ENCODE data around the gene PDSS2.

Gene PDSS2

DNA sequence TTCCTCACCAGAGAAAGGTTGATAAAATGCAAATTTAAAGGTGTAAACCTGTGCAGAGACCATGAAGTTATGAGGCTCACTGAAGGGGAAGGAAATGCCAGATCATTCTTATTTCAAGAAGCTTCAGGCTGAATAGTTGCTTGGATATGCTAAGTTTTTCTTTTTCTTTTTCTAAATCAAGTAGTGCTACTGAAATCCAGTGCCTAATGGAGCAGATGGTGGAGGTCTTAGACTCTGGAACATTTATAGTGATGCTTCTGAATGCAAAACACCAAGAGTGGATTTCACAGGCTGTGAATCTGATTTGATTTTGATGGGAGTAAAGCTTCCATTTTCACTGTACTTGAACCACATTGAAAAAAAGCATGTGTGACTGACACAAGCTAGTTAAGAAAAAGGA lies 192.8 kb downstream of the PDSS2 start:
- no peak for DNase-seq (ENCODE audit: low spot score)

DNA sequence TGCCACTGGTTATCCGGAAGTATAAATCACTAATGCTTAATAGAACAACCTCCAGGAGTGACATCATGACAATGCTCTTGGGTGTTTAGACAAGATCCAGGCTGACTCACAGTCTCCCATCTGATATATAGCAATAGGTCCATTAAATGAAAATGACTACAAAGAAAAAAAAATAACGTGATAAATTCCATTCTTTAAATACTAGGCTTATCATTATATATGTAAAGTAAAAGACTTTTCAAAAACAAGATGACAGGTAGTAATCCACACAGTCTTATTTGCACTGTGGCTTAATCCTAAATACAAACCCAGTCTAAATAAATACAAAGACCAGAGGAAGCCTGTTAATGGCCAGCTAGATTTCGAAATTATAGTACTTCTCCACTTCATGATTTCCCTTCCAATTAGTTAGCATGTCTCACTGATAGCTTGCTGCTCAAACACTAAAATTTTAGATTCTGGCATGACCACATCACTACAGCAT lies 195.0 kb downstream of the PDSS2 start:
- no peak for DNase-seq (ENCODE audit: low spot score)

DNA sequence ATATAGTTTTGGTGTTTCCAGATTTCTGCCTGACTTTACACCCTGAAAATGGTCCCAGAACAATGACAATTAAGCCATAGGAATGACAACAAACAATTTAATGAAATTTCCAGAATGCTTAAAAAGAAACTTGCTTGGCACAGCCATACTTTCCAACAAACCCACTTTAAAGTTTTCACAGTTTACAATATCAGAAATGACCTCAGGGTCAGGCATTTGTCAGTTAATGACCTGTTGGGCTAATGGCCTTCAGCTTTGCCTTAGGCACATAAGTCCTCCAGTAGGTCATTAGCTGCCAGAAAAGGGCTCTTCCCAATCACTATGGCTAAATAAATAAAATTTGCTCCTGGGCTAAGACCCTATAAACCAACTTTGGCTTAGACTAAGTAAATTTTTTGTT lies 199.4 kb downstream of the PDSS2 start:
- no peak for DNase-seq (ENCODE audit: low spot score)

DNA sequence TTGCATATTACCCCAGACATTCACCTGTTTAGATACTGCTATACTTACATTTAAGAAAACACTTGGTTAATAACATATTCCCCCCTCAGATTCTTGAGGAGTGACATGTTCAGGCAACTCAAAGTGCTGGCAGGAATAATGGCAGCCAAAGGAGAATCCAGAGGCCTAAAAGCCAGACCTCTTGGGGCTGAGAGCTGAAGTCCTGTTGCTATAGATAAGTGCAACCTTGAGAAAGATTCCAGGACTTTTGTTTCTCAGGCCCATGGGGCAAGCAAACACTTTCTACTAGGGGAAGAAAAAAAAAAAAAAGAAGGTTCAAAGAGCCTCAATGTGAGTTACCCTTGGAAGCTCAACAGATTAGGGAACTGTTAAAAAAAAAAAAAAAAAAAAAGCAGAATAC lies 211.2 kb downstream of the PDSS2 start:
- no peak for DNase-seq (ENCODE audit: low spot score)

DNA sequence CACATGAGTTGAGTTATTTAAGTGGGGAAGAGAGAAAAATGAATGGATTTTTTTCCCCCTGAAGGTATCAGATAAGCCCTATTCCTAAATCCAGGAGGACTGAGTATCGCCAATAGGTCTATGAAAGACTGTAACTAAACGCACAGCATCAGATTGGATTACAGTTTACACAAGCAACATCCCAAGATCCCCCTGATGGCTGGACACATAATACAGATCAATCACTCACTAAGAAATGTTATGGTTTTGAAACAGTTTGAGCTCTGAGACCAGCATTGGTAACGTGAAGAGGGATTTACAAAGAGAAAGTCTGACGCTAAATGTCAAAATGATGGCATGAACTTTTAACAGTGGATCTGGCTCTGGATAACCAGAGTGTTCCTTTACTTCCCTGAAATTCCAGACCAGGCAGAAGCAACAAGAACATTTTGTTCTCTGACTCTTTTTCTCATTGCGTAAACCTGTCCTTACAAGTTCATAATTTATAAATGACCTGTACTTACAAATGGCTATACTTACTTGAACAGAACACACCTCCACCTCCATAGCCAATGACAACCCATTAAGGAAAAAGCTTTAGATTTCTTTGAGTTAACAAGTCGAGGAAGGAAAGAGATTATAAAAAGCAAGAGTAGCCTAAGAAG lies 212.3 kb downstream of the PDSS2 start:
- DNase-seq (ENCODE audit: low spot score): no peak

DNA sequence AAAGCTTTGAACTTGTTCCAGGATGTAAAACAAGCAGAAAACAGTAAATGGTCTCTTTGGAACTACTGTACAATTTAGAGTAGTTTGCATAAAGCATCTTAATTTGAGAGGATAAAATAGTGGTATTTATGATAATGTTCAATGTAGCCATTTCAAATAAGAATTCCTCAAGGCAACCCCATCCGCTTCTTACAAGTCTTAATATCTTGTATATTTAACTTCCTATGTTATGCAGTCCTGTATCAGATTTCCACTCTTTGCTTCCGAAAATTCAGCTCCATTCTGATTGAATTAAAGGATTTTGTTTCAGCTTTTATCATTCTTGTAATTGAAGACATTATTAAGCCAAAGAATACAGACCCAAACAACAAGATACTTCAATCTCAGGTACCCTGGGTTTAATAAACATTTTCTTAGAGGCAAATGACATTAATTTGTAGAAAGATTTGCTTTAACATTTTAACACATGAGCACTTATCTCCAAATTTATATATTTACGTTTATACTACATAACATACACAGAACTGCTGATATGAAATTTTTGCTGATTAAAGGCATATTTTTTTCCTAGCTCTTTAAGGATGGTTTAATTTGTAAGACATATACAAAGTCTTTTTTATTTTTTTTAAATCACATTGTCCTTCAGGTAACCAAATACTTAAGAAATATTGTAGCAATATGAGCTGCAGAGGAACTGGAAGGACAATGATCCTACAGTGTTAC lies 213.0 kb downstream of the PDSS2 start:
- no peak for DNase-seq (ENCODE audit: low spot score)

DNA sequence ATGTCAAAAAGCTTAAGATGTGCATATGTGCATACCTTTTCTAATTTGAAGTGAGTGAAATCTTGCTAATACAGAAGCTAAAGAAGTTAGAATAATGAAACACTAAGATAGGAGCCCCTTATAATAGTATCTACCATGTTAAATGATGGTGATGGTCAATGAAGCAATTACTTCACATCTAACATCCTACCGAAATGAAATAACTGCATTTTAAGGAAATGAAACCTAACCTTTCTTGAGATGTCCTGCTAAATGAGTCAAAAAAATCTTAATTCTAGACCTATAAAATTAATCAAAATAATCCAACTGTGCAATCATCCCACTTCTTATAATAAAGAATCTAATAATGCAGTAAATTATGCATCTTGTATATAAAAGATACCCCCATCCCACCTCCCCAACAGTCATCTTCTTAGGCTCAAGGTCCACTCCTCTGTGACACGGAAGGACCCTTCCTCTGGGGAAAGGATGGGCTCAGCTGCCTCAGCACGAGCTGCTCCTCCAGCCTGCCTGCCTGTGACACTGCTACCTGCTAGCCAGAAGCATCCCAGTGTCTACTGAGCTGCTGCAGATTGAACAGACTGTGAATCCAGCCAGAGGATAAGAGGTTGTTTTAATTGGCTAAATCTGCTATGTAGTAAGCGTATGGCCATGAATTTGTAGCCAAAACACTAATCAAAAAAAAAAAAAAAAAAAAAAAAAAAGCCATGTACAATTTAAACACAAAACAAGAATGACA lies 214.5 kb downstream of the PDSS2 start:
- DNase-seq (ENCODE audit: low spot score): no peak

DNA sequence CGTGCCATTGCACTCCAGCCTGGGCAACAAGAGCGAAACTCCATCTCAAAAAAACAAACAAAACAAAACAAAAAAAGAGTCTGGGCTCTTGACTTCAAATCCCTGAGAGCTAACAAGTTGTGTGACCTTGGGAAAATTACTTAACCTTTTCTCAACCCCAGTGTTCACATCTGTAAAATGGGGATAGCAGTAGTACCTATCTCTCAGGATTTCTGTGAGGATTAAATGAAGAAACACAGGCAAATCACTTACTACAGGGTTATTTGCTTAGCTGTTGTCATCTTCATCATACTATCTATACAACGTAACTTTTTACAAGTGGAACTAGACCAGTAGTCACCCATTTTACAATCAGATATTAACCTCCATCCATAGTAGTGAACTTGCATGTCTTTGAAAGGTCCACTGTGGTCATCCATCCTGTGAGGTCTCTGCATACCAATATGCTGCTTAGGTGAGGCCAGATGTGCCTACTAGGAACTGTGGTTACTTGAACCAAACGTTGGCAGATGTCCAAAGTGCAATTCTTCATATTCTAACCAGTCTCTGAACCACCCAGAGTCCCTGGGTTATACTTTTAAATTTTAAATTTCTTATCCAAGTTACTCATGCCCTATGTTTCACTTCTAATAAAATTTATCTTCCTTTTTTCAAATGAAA lies 215.2 kb downstream of the PDSS2 start:
- no peak for DNase-seq (ENCODE audit: low spot score)

DNA sequence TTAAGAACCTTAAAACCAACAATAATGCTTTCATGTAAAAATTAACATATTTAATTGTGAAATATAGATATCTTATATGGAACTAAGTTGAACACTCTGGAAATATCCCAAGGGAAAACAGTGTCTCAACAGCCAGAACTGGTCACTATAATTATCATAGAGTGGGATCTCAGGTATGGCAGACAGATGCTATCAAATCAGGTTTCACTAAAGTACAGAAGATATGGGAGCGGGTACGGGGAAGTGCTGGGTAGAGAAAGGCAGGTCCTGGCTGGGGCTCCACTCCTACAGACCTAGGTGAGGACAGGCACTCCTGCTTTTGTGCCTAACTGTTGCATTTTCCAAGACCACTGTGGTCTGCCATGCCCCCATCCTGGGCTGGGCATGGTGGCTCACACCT lies 215.9 kb downstream of the PDSS2 start:
- no peak for DNase-seq (ENCODE audit: low spot score)

DNA sequence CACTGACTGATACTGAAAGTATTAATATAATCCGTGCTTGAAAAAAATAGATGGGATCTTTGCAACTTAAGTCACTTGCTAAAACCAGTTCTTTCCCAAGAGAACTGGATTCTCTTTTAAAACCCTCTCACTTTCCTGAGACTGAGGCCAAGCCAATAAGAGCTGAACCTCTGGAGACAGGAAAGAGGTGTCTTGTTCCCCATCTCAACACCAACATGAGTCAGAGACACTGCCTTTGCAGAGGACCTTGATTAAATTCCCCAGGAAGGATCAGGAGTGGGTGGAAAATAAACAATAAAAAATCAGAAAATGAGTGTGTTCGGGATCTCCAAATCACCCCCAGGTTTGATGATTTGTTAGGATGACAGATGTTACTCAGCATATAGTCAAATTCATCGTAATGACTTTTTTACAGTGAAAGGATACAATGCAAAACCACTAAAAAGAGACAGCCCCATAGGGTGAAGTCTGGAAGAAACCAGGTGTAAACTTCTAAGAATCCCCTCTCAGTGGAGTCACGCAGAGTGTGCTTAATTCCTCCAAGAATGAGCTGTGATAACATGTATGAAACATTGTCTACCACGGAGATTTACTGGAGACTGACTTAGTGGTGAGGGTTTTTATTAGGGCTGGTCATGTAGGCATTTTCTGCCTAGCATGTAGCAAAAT lies 221.2 kb downstream of the PDSS2 start:
- DNase-seq (ENCODE audit: low spot score): no peak

DNA sequence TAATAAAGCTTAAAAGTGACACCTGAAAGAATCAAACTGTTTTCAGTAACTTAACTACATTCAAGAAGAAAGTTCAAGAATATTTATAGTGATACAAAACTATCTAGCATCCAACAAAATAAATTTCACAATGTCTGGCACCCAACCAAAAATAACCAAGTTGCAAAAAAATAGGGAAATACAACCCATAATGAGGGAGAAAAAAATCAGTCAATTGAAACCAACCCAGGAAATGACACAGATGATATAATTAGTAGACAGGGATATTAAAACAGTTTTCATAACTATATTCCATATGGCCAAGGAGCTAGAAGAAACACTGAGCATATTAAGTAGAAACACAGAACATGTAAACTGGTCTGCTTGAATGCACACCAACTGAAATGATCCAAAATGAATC lies 223.9 kb downstream of the PDSS2 start:
- DNase-seq (ENCODE audit: low spot score): no peak

DNA sequence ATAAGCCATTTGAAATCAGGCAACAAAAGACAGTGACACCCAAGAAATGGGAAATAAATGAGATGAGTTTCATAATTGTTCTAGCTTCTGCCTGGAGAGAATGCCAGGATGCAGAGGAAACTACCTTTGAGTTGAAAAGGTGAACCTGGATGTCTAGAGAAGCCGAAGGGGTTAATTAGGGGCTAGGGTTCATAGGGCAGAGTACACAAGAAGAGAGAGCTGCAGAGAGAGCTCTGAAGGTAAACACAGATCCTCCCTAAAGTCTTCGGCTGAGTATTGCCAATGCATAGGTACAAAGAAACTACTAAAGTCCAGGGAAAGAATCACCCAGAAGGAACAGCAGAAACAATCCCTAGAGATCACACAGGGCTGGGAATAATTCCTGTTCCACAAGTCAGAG lies 224.4 kb downstream of the PDSS2 start:
- DNase-seq (ENCODE audit: low spot score): no peak

DNA sequence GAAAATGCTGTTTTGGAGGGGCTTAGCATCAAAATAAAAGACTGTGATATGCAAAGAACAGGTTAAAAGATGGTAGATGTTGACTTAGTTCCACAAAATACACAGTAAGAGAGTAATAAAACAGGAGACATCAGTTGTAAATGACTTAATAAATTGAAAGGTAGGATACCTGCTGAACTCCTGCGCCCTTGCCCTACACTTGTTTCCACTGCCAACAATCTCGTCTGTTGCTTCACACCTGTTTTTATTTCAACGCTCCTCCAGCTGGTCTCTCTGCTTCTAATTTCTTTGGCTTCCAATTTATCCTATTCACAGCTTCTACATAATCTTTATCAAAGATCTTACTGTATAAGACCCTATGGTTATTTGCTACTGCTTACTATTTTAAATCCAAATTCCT lies 228.1 kb downstream of the PDSS2 start:
- no peak for DNase-seq (ENCODE audit: low spot score)

DNA sequence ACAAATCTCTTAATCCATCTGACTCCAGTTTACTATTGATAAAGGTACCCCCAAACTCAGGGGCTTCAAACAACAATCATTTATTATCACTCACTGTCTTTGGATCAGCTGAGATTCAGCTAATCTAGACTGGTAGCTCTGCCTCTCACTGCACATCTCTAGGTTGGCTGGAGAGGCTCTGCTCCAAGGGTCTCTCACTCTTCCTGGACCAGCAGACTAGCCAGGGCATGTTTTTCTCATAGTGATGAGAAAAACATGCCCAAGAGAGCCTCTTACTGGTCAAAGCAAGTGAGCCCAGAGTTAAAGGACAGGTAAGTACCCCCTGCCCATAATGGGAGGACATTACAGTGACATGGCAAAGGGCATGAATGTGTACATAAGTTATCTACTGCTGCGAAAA lies 228.9 kb downstream of the PDSS2 start:
- no peak for DNase-seq (ENCODE audit: low spot score)

DNA sequence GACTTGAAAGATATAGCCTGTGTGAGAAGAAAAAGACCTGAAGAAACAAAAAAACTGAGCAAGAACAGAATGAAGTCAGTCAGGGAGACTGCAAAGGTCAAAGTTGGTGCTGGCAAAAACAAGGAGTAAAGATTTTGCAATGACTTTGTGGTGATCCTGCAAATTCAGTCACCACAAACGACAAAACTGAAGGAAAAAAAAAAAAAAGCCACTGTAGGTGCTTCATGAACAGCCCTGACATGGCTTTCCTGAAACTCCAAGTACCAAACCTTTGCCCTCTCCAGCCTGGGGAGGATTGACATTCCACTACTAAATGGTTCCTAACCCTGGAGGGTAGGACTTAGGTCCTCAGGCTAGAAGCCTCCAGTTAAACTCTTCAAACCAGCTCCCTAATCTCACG lies 229.3 kb downstream of the PDSS2 start:
- DNase-seq (ENCODE audit: low spot score): no peak

DNA sequence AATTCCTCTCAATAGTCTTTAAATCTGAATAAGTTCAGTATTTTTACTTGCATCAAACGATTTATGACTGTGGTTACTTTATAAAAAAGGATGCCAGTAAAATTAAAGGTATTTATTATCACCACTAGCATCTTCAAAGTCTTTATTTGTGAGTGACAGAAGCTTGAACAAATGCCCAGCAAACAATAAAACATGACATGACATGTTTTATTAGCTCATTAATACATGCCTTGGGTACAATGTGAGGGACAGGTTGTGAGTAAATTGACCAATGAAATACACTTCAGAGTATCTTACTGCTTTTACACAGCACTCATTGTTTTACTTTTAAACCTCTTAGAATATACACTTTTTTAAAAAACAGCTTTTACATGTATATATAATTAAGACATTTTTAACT lies 230.6 kb downstream of the PDSS2 start:
- no peak for DNase-seq (ENCODE audit: low spot score)

DNA sequence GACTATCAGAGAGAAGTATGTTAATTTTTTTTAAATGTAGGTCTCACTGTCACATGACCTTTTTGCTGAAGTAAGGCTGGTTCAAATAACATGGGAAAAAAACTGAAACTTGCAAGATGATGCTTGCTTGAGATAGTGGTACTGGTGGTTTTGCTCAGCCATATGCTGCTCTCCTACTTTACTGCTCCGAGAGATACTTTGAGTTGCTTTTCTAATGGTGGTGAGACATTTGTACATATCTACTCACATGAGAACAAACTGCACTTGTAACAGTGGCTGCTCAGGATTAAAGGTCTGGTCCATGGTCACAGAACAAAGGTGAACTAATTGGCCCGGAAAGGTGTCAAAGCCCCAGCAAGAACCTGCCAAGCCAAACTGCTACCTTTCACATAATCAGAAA lies 237.8 kb downstream of the PDSS2 start:
- no peak for DNase-seq (ENCODE audit: low spot score)

DNA sequence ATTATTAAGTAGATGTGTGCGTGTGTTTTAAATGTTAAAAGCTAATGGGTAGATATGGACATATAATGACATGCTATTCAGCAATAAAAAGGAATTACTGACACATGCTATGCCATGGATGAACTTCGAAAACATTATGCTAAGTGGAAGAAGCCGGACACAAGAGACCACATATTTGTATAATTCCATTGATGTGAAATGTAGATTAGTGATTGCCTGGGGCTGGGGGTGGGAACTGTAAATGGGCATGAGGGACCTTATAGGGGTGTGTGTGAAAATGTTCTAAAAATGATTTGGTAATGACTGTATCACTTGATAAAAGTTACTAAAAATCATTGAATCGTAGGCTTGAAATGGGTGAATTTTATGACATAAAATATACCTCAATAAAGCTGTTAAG lies 239.5 kb downstream of the PDSS2 start:
- DNase-seq (ENCODE audit: low spot score): no peak

DNA sequence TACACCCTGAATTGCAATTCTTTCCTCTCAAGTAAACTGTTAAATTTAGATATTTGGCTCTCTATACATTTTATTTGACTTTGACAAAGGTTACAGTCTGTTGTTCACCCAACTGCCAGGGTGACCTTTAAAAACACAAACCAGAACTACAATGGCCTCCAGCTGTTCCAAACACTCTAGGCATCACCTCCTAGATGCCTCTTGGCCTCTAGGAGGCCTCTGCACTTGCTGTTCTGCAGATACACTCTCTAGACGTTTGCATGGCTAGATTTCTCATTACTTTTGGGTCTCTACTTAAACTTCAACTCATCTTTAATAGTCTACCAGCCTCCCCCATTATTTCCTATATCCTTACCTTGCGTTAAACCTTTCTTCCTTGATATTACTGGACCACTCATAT lies 241.2 kb downstream of the PDSS2 start:
- no peak for DNase-seq (ENCODE audit: low spot score)

DNA sequence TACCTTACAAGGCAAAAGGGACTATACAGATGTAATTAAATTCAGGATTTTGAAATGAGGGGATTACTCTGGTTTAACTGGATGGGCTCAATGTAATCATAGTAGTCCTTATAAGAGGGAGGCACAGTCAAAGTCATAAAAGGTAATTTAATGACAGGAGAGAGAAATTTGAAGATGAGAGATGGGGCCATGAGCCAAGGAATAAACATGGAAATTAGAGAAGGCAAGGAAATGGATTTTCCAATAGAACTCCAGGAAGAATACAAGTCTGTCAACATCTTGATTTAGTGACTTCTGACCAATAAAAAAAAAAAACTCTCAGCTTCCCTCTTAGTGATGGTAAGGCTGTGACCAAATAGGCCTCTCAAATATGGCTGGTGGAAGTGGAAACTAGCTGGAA lies 242.1 kb downstream of the PDSS2 start:
- no peak for DNase-seq (ENCODE audit: low spot score)

DNA sequence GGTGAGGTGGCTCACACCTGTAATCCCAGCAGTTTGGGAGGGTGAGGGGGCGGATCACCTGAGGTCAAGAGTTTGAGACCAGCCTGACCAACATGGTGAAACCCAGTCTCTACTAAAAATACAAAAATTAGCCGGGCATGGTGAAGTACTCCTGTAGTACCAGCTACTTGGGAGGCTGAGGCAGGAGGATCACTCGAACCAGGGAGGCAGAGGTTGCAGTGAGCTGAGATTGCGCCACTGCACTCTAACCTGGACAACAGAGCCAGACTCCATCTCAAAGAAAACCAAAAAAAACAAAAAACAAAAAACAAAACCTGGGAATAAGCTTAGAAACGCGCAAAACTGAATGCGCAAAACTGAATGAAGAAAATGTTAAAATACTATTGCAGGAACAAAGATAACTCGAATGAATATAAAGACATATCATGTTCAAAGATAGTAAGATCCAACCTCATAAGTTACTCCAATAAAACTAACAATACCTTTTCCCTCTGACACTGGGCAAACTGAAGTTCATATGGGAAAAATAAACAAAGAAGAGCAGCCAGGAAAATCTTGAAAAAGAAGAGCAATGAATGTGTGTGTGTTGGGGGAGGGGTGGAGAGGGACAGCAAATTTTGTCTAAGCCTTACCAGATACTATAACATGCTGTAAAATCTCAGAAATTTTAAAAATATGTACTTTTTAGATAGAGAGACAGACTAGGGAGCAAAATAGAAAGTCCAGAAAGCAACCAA lies 243.0 kb downstream of the PDSS2 start:
- DNase-seq (ENCODE audit: low spot score): no peak

DNA sequence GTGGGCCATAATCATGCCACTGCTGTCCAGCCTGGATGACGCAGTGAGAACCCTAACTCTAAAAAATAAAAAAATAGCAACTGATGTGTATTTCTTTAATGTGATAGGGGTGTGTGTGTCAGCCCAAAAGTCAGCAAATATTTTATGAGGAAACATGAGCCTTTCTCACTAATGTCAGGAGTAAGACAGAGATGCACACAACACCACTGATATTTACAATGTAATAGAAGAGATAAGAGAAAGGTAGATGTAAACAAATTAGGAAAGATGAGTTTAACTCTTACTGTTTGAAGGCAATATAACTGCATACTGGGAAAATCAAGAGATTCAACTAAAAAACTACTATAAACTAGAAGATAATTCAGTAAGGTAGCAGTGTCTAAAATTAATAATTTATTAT lies 244.0 kb downstream of the PDSS2 start:
- DNase-seq (ENCODE audit: low spot score): no peak

Measured in activated CD4-positive, alpha-beta T cell treated with anti-CD3 and anti-CD28 coated beads, Interleukin-2, Interleukin-4, amounts not matched to agents 100 ng/mL and 50 ng/mL, durations not matched to agents 16 hours and 8 hours (primary cell).